ENCODE results near the gene RPH3AL. TPM values are rescaled to one million over a fixed set of nuclear protein-coding genes. Genes with fewer than 3 reads are reported as not detected.
"Not testable (repeated sequence)": the region's sequence is repeated elsewhere in the genome, so short reads cannot be mapped to it uniquely, and the experiment has no call there.

Gene RPH3AL
- total RNA-seq, 1 donor = 1.5 TPM

DNA sequence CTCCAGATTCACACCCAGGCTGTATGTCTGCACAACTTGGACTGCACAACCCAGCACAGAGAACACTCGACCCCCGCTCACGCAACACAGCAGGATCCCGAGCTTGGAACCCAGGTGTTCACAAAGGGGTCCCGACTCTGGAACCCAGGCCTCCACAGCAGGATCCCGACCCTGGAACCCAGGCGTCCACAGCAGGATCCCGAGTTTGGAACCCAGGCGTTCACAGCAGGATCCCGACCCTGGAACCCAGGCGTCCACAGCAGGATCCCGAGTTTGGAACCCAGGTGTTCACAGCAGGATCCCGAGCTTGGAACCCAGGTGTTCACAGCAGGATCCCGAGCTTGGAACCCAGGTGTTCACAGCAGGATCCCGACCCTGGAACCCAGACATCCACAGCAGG, 154.4 kb downstream of the RPH3AL start:
- H3K4me1 ChIP-seq (ENCODE audit: insufficient read depth, low read length); H3K9me3 ChIP-seq (ENCODE audit: low read depth, low read length); H3K27me3 ChIP-seq (ENCODE audit: insufficient read depth, low read length); H3K4me3 ChIP-seq (ENCODE audit: low read length): not testable (repeated sequence)

- no peaks in the 10 kb centered on the region for H3K9me3 ChIP-seq (ENCODE audit: low read depth, low read length)
- H3K27me3 ChIP-seq (ENCODE audit: insufficient read depth, low read length) = no peaks in the 10 kb centered on the region
These were observed 155.3 kb downstream of the RPH3AL start for GRCh38 chr17:197352-197751.

DNA sequence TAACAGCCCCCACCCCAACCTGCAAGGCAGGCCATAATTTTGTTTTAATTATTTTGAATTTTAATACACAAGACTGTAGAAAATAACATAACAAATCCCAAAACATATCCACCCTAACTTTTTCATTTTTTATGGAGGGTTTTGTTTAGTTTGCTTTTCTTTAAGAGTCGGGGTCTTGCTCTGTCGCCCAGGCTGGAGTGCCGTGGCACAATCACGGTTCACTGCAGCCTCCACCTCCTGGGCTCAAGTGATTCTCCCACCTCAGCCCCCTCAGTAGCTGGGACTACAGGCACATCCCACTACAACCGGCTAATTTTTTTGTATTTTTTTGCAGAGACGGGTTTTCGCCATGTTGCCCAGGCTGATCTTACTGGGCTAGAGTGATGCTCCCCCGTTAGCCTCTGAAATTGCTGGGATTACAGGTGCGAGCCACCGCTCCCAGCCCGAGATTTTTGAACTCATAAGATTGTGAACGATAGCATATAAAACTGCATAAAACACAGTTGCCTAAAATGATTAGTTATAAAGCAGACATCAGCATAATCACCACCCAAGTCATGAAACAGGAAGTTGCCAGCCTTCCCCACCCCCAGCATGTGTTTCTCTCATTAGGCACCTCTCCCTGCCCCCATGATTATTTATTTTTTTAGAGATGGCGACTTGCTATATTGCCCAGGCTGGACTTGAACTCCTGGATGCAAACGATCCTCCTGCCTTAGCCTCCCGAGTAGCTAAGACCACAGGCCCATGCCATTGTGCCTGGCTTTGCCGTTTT, 157.6 kb downstream of the RPH3AL start:
- Histone ChIP-seq H3K9me3 (ENCODE audit: low read depth, low read length) (no peaks in the 10 kb centered on the region), H3K4me3 (ENCODE audit: low read length) (no peak overlapping the region), H3K27me3 (ENCODE audit: insufficient read depth, low read length) (no peaks in the 10 kb centered on the region), H3K4me1 (ENCODE audit: insufficient read depth, low read length) (no peaks in the 10 kb centered on the region)

More at GRCh38 chr17:197352-197751, 155.3 kb downstream of the RPH3AL start:
- no peak overlapping the region for H3K4me3 ChIP-seq (ENCODE audit: low read length)
- no peaks in the 10 kb centered on the region for H3K4me1 ChIP-seq (ENCODE audit: insufficient read depth, low read length)

- no peaks in the 10 kb centered on the region for H3K27me3 ChIP-seq (ENCODE audit: insufficient read depth, low read length)
- H3K4me1 ChIP-seq (ENCODE audit: insufficient read depth, low read length) = no peaks in the 10 kb centered on the region
These were observed 158.5 kb downstream of the RPH3AL start for GRCh38 chr17:193841-194806.

GRCh38 chr17:193426-193810, 159.2 kb downstream of the RPH3AL start:
- no peaks in the 10 kb centered on the region for H3K27me3 ChIP-seq (ENCODE audit: insufficient read depth, low read length)
- H3K4me3 ChIP-seq (ENCODE audit: low read length) = no peak overlapping the region
- H3K4me1 ChIP-seq (ENCODE audit: insufficient read depth, low read length) = no peaks in the 10 kb centered on the region
- no peaks in the 10 kb centered on the region for H3K9me3 ChIP-seq (ENCODE audit: low read depth, low read length)

More at GRCh38 chr17:193841-194806, 158.5 kb downstream of the RPH3AL start:
- Histone ChIP-seq H3K9me3 (ENCODE audit: low read depth, low read length) (no peaks in the 10 kb centered on the region), H3K4me3 (ENCODE audit: low read length) (no peak overlapping the region)

GRCh38 chr17:192666-193425, 159.8 kb downstream of the RPH3AL start:
- Histone ChIP-seq H3K4me3 (ENCODE audit: low read length) (no peak overlapping the region), H3K9me3 (ENCODE audit: low read depth, low read length) (no peaks in the 10 kb centered on the region), H3K4me1 (ENCODE audit: insufficient read depth, low read length) (no peaks in the 10 kb centered on the region), H3K27me3 (ENCODE audit: insufficient read depth, low read length) (no peaks in the 10 kb centered on the region)

DNA sequence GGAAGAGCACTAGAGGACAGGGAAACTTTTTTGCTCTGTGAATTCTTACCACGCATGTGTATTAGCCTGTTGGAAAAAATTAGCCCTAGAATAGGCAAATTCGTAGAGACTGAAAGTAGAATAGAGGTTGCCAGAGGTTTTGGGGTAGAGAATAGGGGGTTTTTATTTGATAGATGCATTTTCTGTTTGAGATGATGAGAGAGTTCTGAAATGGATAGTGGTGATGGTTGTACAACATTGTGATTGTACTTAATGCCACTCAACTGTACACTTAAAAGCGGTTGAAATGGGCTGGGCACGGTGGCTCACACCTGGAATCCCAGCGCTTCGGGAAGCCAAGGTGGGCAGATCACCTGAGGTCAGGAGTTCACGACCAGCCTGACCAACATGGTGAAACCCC, 163.2 kb downstream of the RPH3AL start:
- Histone ChIP-seq H3K4me1 (ENCODE audit: insufficient read depth, low read length) (no peaks in the 10 kb centered on the region), H3K27me3 (ENCODE audit: insufficient read depth, low read length) (no peaks in the 10 kb centered on the region), H3K4me3 (ENCODE audit: low read length) (no peak overlapping the region), H3K9me3 (ENCODE audit: low read depth, low read length) (no peaks in the 10 kb centered on the region)

GRCh38 chr17:187130-187529, 165.5 kb downstream of the RPH3AL start:
- no peaks in the 10 kb centered on the region for H3K4me1 ChIP-seq (ENCODE audit: insufficient read depth, low read length)
- peaks cover 2% of the 10 kb centered on the region for H3K27me3 ChIP-seq (ENCODE audit: insufficient read depth, low read length)
- no peaks in the 10 kb centered on the region for H3K9me3 ChIP-seq (ENCODE audit: low read depth, low read length)
- H3K4me3 ChIP-seq (ENCODE audit: low read length) = no peak overlapping the region

DNA sequence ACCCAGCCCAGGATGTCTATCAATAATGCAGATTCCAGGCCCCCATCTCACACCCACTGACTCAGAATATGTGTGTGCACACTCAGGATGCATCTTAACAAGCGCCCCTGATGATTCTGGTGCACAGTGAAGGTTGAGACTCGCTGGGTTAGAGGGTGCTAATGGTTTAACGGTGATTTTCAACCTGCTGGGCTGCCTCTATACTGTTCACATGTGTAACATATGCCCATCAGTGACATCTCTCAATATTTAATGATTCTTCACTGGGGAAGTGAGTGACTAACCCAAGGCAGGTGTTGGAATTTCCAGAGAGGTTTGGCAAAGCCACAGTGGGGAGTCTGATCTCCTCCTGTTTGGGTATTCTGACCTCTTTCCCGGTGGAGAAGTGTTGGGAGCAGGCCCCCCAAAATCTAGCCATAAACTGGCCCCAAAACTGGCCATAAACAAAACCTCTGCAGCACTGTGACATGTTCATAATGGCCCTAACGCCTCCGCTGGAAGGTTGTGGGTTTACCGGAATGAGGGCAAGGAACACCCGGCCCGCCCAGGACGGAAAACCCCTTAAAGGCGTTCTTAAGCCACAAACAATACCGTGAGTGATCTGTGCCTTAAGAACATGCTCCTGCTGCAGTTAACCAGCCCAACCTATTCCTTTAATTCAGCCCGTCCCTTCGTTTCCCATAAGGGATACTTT, 167.0 kb downstream of the RPH3AL start:
- peaks cover 6% of the 10 kb centered on the region for H3K27me3 ChIP-seq (ENCODE audit: insufficient read depth, low read length)
- H3K4me1 ChIP-seq (ENCODE audit: insufficient read depth, low read length) = peaks cover 3% of the 10 kb centered on the region

DNA sequence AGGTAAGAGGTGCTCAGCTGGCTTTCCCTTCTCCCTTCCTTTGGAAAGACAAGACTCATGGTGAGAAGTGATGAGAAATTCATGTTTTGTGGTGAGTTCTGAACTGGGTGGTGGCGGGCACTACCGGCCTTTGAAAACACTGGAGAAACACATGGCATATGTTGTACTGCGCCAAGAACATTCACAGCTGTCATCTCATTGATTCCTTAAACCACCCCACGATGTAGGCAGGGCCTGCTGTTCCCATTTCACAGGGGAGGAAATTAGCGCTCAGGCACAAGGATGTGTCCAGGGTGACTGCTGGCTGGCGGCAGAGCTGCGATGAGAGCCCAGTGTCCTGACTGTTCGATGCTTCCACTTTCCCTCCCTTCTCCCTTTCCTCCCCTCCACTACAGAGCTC, 169.6 kb downstream of the RPH3AL start:
- peaks cover 11% of the 10 kb centered on the region for H3K27me3 ChIP-seq (ENCODE audit: insufficient read depth, low read length)
- H3K4me1 ChIP-seq (ENCODE audit: insufficient read depth, low read length) = peaks cover 7% of the 10 kb centered on the region
- H3K4me3 ChIP-seq (ENCODE audit: low read length) = no peak overlapping the region
- no peaks in the 10 kb centered on the region for H3K9me3 ChIP-seq (ENCODE audit: low read depth, low read length)

More for the DNA sequence above, 167.0 kb downstream of the RPH3AL start:
- Histone ChIP-seq H3K4me3 (ENCODE audit: low read length) (no peak overlapping the region), H3K9me3 (ENCODE audit: low read depth, low read length) (no peaks in the 10 kb centered on the region)

DNA sequence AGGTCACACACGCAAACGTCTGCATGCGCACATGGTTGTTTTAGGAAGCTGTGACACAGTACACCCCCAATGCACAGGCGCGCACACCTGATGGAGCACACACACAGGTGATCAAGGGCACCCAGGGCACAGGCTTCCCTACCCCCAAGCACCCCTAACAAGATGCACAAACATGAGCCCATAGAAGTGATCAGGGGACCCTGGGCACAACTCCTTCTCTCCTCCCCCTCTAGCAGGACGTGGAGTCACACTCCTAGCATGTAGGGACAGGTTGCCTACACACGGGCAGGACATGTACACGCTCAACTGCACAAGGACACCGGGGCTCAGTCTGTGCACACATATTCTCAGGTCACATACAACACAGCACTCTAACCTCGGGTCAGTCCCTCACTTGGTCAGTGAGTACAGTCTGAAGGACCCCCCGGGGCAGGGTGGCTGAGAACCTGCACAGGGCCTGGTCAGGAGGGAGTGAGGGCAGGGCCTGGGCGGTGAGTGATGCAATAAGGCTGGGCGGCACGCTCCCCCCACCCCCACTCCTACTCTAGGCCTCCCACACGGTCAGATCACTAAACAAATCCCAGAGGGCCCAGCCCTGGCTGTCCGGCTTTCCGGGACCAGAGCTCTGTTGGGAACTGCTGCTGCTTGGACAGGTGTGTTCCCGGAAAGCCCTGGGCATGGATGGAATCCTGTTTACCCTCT, 170.4 kb downstream of the RPH3AL start:
- peaks cover 11% of the 10 kb centered on the region for H3K27me3 ChIP-seq (ENCODE audit: insufficient read depth, low read length)
- no peak overlapping the region for H3K4me3 ChIP-seq (ENCODE audit: low read length)
- H3K9me3 ChIP-seq (ENCODE audit: low read depth, low read length) = no peaks in the 10 kb centered on the region
- H3K4me1 ChIP-seq (ENCODE audit: insufficient read depth, low read length) = peaks cover 7% of the 10 kb centered on the region

- H3K9me3 ChIP-seq (ENCODE audit: low read depth, low read length) = no peaks in the 10 kb centered on the region
- H3K27me3 ChIP-seq (ENCODE audit: insufficient read depth, low read length) = peaks cover 11% of the 10 kb centered on the region
- peaks cover 7% of the 10 kb centered on the region for H3K4me1 ChIP-seq (ENCODE audit: insufficient read depth, low read length)
- H3K4me3 ChIP-seq (ENCODE audit: low read length) = no peak within 1 kb of the TSS
These were observed 171.2 kb downstream of the RPH3AL start, which contains the start of gene DOC2B for GRCh38 chr17:181245-182049. Gene DOC2B (minus strand): TSS chr17:181650. CDS start chr17:181479, 171 bp downstream.

All from mononuclear cell (primary cell).